CD4-positive, alpha-beta T cell treated with Interferon alpha-2 for 1 hour (primary cell): ENCODE results near the gene PXT1.

Experiments used
- DNase-seq, 2 donors: peaks; one replicate each; pipeline ENCODE4 v3.0.0-alpha.2; 2020 to 2022

PXT1 gene

GRCh38 chr6:36343109-36343680 lies 99.5 kb downstream of the PXT1 start:
- DNase-seq: no peak

GRCh38 chr6:36340618-36341454 lies 101.8 kb downstream of the PXT1 start:
- peak; percentile 72 to 78 for DNase-seq
